ENCODE data around the gene PDK2. TPM values are rescaled to one million over a fixed set of nuclear protein-coding genes. Genes with fewer than 3 reads are reported as not detected.
A peak's percentile ranks its signal among the peaks of the same experiment; 100 is the strongest.

PDK2 gene
- total and polyA plus RNA-seq, 9 of the 15 experiments (the other 6 are each of a cell fraction or from before 2014, with no cell fraction given): 0.03 to 2.5 (median 1.4) TPM

DNA sequence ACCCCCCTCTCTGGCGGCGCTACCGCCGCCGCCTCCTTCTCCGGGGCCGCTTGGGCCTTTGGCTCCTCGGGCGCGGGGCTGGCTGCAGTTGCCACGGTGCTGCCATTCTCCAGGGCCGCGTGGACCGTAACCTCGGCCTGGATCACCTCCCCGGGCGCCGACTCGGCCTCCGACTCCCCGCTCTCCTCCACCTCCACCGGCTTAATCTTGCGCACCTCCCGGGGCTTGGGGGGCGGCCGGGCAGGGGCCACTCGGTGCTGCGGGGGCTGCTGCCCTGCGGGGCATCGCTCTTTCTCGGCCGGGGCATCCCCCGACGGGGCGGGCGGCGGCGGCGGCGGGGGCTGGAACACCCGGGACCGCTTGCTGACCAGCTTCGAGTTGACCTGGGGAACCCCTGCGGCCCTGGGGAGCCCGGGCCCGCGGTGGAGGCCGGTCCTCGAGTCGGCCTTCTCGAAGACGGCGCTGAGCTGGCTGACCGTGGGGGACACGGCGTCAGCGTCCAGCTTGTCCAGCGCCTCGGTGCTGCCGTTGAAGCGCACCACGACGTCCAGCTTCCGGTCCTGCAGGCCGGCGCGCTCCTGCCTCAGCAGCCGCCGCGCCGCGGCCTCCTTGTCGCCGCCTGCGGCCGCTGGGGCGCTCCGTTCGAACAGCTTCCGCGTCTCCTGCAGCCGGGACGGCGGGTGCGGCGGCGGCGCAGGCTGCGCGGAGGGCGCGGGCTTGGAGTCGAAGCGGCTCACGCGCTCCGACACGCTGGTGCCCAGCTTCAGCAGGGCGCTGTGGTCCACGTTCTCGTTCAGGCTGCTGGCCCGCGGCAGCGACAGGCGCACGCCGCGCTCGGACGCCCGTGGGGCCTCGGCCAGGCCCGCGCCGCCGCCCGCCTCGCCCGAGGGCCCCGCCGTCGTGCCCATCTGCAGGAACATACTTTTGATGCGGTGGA, 54.5 kb downstream of the PDK2 start (continued):
- TF ChIP-seq, protein P1, sequence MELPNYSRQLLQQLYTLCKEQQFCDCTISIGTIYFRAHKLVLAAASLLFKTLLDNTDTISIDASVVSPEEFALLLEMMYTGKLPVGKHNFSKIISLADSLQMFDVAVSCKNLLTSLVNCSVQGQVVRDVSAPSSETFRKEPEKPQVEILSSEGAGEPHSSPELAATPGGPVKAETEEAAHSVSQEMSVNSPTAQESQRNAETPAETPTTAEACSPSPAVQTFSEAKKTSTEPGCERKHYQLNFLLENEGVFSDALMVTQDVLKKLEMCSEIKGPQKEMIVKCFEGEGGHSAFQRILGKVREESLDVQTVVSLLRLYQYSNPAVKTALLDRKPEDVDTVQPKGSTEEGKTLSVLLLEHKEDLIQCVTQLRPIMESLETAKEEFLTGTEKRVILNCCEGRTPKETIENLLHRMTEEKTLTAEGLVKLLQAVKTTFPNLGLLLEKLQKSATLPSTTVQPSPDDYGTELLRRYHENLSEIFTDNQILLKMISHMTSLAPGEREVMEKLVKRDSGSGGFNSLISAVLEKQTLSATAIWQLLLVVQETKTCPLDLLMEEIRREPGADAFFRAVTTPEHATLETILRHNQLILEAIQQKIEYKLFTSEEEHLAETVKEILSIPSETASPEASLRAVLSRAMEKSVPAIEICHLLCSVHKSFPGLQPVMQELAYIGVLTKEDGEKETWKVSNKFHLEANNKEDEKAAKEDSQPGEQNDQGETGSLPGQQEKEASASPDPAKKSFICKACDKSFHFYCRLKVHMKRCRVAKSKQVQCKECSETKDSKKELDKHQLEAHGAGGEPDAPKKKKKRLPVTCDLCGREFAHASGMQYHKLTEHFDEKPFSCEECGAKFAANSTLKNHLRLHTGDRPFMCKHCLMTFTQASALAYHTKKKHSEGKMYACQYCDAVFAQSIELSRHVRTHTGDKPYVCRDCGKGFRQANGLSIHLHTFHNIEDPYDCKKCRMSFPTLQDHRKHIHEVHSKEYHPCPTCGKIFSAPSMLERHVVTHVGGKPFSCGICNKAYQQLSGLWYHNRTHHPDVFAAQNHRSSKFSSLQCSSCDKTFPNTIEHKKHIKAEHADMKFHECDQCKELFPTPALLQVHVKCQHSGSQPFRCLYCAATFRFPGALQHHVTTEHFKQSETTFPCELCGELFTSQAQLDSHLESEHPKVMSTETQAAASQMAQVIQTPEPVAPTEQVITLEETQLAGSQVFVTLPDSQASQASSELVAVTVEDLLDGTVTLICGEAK (IDR thresholded peaks at IDR 0.05): peak; percentile 54
- TF ChIP-seq, protein P1 (CRISPR knock-in tag; IDR thresholded peaks at IDR 0.05): no peak
- TF ChIP-seq ZNF75A (CRISPR knock-in tag; IDR thresholded peaks at IDR 0.05) (no peak), HNRNPK (IDR thresholded peaks at IDR 0.05; ENCODE audit: low read depth, low read length, poor library complexity, severe bottlenecking) (no peak), MTA1 (IDR thresholded peaks at IDR 0.05; ENCODE audit: borderline replicate concordance) (no peak), ZNF175 (CRISPR knock-in tag; IDR thresholded peaks at IDR 0.05; ENCODE audit: low read depth) (no peak), SLC30A9 (CRISPR knock-in tag; IDR thresholded peaks at IDR 0.05) (no peak), ZNF717 (CRISPR knock-in tag; IDR thresholded peaks at IDR 0.05) (no peak), MXI1 (IDR thresholded peaks at IDR 0.05; ENCODE audit: low read depth, low read length) (no peak), ZNF785 (CRISPR knock-in tag; IDR thresholded peaks at IDR 0.05) (no peak), PYGO2 (tag; IDR thresholded peaks at IDR 0.05) (no peak)
- TF ChIP-seq, protein P2, sequence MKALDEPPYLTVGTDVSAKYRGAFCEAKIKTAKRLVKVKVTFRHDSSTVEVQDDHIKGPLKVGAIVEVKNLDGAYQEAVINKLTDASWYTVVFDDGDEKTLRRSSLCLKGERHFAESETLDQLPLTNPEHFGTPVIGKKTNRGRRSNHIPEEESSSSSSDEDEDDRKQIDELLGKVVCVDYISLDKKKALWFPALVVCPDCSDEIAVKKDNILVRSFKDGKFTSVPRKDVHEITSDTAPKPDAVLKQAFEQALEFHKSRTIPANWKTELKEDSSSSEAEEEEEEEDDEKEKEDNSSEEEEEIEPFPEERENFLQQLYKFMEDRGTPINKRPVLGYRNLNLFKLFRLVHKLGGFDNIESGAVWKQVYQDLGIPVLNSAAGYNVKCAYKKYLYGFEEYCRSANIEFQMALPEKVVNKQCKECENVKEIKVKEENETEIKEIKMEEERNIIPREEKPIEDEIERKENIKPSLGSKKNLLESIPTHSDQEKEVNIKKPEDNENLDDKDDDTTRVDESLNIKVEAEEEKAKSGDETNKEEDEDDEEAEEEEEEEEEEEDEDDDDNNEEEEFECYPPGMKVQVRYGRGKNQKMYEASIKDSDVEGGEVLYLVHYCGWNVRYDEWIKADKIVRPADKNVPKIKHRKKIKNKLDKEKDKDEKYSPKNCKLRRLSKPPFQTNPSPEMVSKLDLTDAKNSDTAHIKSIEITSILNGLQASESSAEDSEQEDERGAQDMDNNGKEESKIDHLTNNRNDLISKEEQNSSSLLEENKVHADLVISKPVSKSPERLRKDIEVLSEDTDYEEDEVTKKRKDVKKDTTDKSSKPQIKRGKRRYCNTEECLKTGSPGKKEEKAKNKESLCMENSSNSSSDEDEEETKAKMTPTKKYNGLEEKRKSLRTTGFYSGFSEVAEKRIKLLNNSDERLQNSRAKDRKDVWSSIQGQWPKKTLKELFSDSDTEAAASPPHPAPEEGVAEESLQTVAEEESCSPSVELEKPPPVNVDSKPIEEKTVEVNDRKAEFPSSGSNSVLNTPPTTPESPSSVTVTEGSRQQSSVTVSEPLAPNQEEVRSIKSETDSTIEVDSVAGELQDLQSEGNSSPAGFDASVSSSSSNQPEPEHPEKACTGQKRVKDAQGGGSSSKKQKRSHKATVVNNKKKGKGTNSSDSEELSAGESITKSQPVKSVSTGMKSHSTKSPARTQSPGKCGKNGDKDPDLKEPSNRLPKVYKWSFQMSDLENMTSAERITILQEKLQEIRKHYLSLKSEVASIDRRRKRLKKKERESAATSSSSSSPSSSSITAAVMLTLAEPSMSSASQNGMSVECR (CRISPR knock-in tag; IDR thresholded peaks at IDR 0.05): peak; percentile 53
- TF ChIP-seq, protein P3, sequence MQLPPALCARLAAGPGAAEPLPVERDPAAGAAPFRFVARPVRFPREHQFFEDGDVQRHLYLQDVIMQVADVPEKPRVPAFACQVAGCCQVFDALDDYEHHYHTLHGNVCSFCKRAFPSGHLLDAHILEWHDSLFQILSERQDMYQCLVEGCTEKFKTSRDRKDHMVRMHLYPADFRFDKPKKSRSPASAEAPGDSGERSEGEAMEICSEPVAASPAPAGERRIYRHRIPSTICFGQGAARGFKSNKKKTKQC (CRISPR knock-in tag; IDR thresholded peaks at IDR 0.05): peak; percentile 14; the same call in 1 of the 2 replicates

All from K562 (cell line).